Small intestine (tissue), 16 donors: ENCODE data around the gene FUNDC2. TPM values are rescaled to one million over a fixed set of nuclear protein-coding genes. Genes with fewer than 3 reads are reported as not detected.

Source experiments
- DNase-seq, 2 donors: peaks; one replicate each; pipeline versions ENCODE4 v3.0.0 to v3.0.0-alpha.2; 2013
- FAIRE-seq: peaks from 2 replicates; lab custom pipeline; 2012; peaks lifted over from hg19 to GRCh38; lab: Jason Lieb, UNC
- H3K27ac ChIP-seq, 3 donors: one replicate each; pipeline ENCODE4 v1.5.1; 2013; ENCODE audit warnings: low read length in 2 of 3, mild to moderate bottlenecking in 2 of 3, control low read depth in 1 of 3, inconsistent platforms in 1 of 3, low read depth in 1 of 3, moderate library complexity in 1 of 3
- H3K27me3 ChIP-seq, 3 donors: one replicate each; pipeline ENCODE4 v1.6.1; 2013; ENCODE audit warnings: low read length in 3 of 3, inconsistent platforms in 1 of 3; ENCODE audit not compliant: control insufficient read depth in 3 of 3, insufficient read depth in 3 of 3
- H3K36me3 ChIP-seq, 3 donors: one replicate each; pipeline ENCODE4 v1.6.1; 2013; ENCODE audit warnings: low read length in 3 of 3, inconsistent platforms in 1 of 3, low read depth in 1 of 3, mild to moderate bottlenecking in 1 of 3, moderate library complexity in 1 of 3; ENCODE audit not compliant: control insufficient read depth in 3 of 3, insufficient read depth in 2 of 3
- H3K4me1 ChIP-seq, 3 donors: one replicate each; pipeline ENCODE4 v1.6.1; 2013; ENCODE audit warnings: low read length in 2 of 3, inconsistent platforms in 1 of 3, low read depth in 1 of 3, mild to moderate bottlenecking in 1 of 3, moderate library complexity in 1 of 3; ENCODE audit not compliant: control insufficient read depth in 3 of 3, insufficient read depth in 2 of 3
- H3K4me3 ChIP-seq, 3 donors: one replicate each; pipeline ENCODE4 v1.5.1; 2013; ENCODE audit warnings: low read length in 3 of 3, control low read depth in 1 of 3, inconsistent platforms in 1 of 3, low read depth in 1 of 3, mild to moderate bottlenecking in 1 of 3, moderate library complexity in 1 of 3
- H3K9me3 ChIP-seq, 2 donors: one replicate each; pipeline ENCODE4 v1.6.1; 2013; ENCODE audit warnings: low read depth in 1 of 2, low read length in 1 of 2; ENCODE audit not compliant: control insufficient read depth in 2 of 2, insufficient read depth in 1 of 2
- WGBS, 3 donors: extraction: QIAGEN DNeasy Blood & Tissue Kit; methylation state at CpG; one replicate each; pipeline ENCODE4 v1.1.7; 2013; 5-methylcytosine and 5-hydroxymethylcytosine counted together
- long read RNA-seq, 10 donors: transcript quantifications; one replicate each; lab custom pipeline, GENCODE V29; 2026
- polyA plus RNA-seq, 4 donors: library from polyadenylated mRNA; stranded (reverse) in 3 of 4; unstranded in 1 of 4; fragments of 200-250 nt in 3 of 4; fragments of 120-200 nt in 1 of 4; gene quantifications; one replicate each; pipeline versions ENCODE4 v1.2.1 to v1.2.3, GENCODE V29; 2013
- donor health status: healthy with polysubstance abuse.
- donor health status: control.
- donor health status: control.
- donor health status: Bipolar disorder and iron deficiency.
- donor health status: healthy.

The FUNDC2 gene
- polyA plus RNA-seq, result 100 to 1,000 TPM in 1 of 4 donors, 10 to 100 TPM in 3; 77.9 to 129 (median 97.0) TPM
- long read RNA-seq, donor 1, full-length matches to known transcripts, result 52 of 58 reads
- long read RNA-seq, donor 1, partial matches to known transcripts, result 6 of 58 reads
- long read RNA-seq, donor 1, other reads (novel, unspliced or antisense), result 0 of 58 reads
- long read RNA-seq, donor 2, full-length matches to known transcripts, result 13 of 20 reads
- long read RNA-seq, donor 2, partial matches to known transcripts, result 7 of 20 reads
- long read RNA-seq, donor 2, other reads (novel, unspliced or antisense), result 0 of 20 reads
- long read RNA-seq, donor 3, full-length matches to known transcripts, result 24 of 29 reads
- long read RNA-seq, donor 3, partial matches to known transcripts, result 5 of 29 reads
- long read RNA-seq, donor 3, other reads (novel, unspliced or antisense), result 0 of 29 reads
- long read RNA-seq, donor 4, result 0 reads
- long read RNA-seq, donor 5, full-length matches to known transcripts, result 7 of 7 reads
- long read RNA-seq, donor 5, partial matches to known transcripts, result 0 of 7 reads
- long read RNA-seq, donor 5, other reads (novel, unspliced or antisense), result 0 of 7 reads
- long read RNA-seq, donor 6, full-length matches to known transcripts, result 26 of 33 reads
- long read RNA-seq, donor 6, partial matches to known transcripts, result 7 of 33 reads
- long read RNA-seq, donor 6, other reads (novel, unspliced or antisense), result 0 of 33 reads
- long read RNA-seq, donor 7, full-length matches to known transcripts, result 118 of 321 reads
- long read RNA-seq, donor 7, partial matches to known transcripts, result 172 of 321 reads
- long read RNA-seq, donor 7, other reads (novel, unspliced or antisense), result 31 of 321 reads
- long read RNA-seq, donor 8, full-length matches to known transcripts, result 6 of 6 reads
- long read RNA-seq, donor 8, partial matches to known transcripts, result 0 of 6 reads
- long read RNA-seq, donor 8, other reads (novel, unspliced or antisense), result 0 of 6 reads
- long read RNA-seq, donor 9, full-length matches to known transcripts, result 6 of 6 reads
- long read RNA-seq, donor 9, partial matches to known transcripts, result 0 of 6 reads
- long read RNA-seq, donor 9, other reads (novel, unspliced or antisense), result 0 of 6 reads
- long read RNA-seq, donor 10, full-length matches to known transcripts, result 43 of 61 reads
- long read RNA-seq, donor 10, partial matches to known transcripts, result 18 of 61 reads
- long read RNA-seq, donor 10, other reads (novel, unspliced or antisense), result 0 of 61 reads

- DNase-seq (peak; percentile 94), FAIRE-seq (no peak)
- H3K4me3 ChIP-seq, result peak within 1 kb of the TSS; percentile 43 to 55 (median 51)
- WGBS, 3 donors, result 0 to 28% (median 7%) methylated on average over 19 to 82 of the region's 82 CpGs
- no peaks in the 10 kb centered on the region for H3K27me3 ChIP-seq
- H3K27ac ChIP-seq, result peak within 1 kb of the TSS; percentile 82 to 90 (median 88)
- peaks cover 0 to 4% (median 0%) of the 10 kb centered on the region in 3 donors for H3K4me1 ChIP-seq
- no peaks in the 10 kb centered on the region for H3K9me3 ChIP-seq
- no peaks in the 10 kb centered on the region for H3K36me3 ChIP-seq
Observed at GRCh38 chrX:155026727-155027508, at the start of gene FUNDC2. FUNDC2 (plus strand) TSS chrX:155026844; CDS start chrX:155026939, 95 bp downstream.

GRCh38 chrX:154979629-154980028 is 47.0 kb upstream of the FUNDC2 start:
- Histone ChIP-seq H3K4me1 (no peaks in the 10 kb centered on the region), H3K27ac (no peak overlapping the region), H3K9me3 (no peaks in the 10 kb centered on the region), H3K4me3 (no peak overlapping the region), H3K27me3 (no peaks in the 10 kb centered on the region), H3K36me3 (no peaks in the 10 kb centered on the region)
- FAIRE-seq, result no peak
- DNase-seq, result no peak
- WGBS, 3 donors, result 73 to 90% (median 86%) methylated on average over 4 of the region's 4 CpGs

- Histone ChIP-seq H3K4me3 (peak overlapping the region in 2 of 3 donors; percentile 12 to 25), H3K9me3 (no peaks in the 10 kb centered on the region), H3K4me1 (no peaks in the 10 kb centered on the region), H3K27ac (peak overlapping the region in 1 of 3 donors; percentile 49), H3K36me3 (no peaks in the 10 kb centered on the region), H3K27me3 (no peaks in the 10 kb centered on the region)
- 11 to 13% (median 13%) methylated on average over 10 to 11 of the region's 11 CpGs for WGBS, 3 donors
- FAIRE-seq (no peak), DNase-seq (peak; percentile 80 to 81)
Observed at GRCh38 chrX:154980330-154981115, 46.1 kb upstream of the FUNDC2 start.

GRCh38 chrX:154981116-154981411 is 45.6 kb upstream of the FUNDC2 start:
- Histone ChIP-seq H3K27me3 (no peaks in the 10 kb centered on the region), H3K27ac (no peak overlapping the region), H3K9me3 (no peaks in the 10 kb centered on the region), H3K4me3 (peak overlapping the region in 1 of 3 donors; percentile 25), H3K36me3 (no peaks in the 10 kb centered on the region), H3K4me1 (no peaks in the 10 kb centered on the region)
- 9 to 26% (median 22%) methylated on average over 6 of the region's 6 CpGs for WGBS, 3 donors
- DNase-seq (no peak), FAIRE-seq (no peak)

DNA sequence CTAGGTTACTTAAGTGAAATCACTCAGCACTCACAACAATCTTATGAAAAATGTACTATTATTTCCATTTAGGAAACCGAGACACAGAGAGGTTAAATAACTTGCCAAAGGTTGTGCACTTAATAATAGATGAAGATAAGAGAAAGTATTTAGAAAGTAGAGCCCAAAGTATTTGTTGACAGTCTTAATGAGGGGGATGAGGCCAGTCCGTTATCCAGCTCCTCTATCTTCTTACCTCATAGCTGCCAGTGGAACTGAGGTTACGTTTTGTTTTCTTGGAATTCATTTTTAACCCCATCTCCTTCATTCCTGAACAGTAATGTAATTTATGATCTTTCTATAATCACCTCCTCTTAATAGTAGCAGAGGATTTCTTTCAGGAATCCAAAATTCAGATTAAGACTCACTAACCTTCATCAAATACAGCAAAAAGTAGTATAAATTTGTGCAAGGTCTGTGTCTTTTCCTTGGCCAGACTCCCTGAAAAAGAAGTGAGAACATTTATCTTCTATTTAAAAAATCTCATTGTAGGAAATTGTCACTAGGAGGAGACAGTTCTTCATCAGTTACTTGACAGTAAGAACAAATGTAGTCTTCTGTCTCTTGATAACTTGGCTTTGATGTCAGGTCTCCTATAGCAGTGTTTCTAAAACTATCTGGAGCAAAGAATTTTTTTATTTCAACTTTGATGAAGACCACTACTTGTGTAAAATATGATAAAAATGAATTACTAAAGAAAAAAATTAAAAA is 39.6 kb upstream of the FUNDC2 start:
- DNase-seq, result no peak
- no peaks in the 10 kb centered on the region for H3K9me3 ChIP-seq
- H3K36me3 ChIP-seq, result no peaks in the 10 kb centered on the region
- no peaks in the 10 kb centered on the region for H3K4me1 ChIP-seq
- H3K27me3 ChIP-seq, result no peaks in the 10 kb centered on the region
- H3K4me3 ChIP-seq, result no peak overlapping the region
- WGBS, 3 donors, result 40 to 65% (median 50%) methylated on average over 3 of the region's 3 CpGs
- FAIRE-seq, result peak; percentile 5
- H3K27ac ChIP-seq, result no peak overlapping the region

DNA sequence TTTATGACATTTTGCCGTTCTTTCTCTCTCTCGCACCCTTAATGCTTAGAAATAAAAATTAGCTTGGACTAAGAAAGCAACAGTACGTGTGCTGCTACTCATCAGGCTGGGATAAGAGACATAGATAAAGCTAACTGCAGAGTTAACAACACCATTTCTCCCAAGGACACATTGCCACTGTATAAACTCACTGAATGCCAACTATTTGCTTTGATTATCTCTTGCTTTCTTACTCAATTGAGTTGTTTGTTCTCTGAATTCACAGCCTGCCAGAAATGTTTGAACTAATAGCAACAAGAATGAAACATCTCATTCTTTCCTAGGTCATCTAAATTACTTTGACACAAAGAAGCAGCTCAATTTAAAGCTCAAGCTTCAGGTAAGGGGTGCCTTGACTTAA is 38.7 kb upstream of the FUNDC2 start:
- Histone ChIP-seq H3K27ac (no peak overlapping the region), H3K4me1 (no peaks in the 10 kb centered on the region), H3K36me3 (no peaks in the 10 kb centered on the region), H3K27me3 (no peaks in the 10 kb centered on the region), H3K4me3 (no peak overlapping the region), H3K9me3 (no peaks in the 10 kb centered on the region)
- no peak for FAIRE-seq
- no peak for DNase-seq
- 46 to 58% (median 56%) methylated on average over 3 of the region's 3 CpGs for WGBS, 3 donors

DNA sequence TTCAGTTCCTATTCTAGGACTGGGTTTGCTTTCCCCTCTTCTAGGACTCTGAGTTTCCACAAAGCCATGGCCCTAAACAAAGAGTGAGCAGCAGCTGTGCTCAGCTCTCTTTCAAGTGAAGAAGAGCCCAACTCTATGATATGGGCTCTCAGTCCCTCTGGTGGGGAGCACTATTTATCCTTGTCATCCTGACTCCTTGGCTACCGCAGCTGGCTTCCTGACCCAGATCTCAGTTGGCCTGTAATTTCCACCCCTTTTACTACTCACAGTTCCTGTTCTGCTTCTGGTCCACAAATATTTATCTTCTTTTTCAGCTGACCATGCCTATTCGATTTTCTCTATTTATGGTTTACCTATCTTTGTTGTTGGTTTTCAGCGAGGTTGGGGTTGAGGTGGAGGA is 37.9 kb upstream of the FUNDC2 start:
- no peak overlapping the region for H3K27ac ChIP-seq
- WGBS, 3 donors, result 64 to 85% (median 74%) methylated on average over 3 of the region's 3 CpGs
- no peak overlapping the region for H3K4me3 ChIP-seq
- H3K4me1 ChIP-seq, result no peaks in the 10 kb centered on the region
- no peak for DNase-seq
- no peaks in the 10 kb centered on the region for H3K27me3 ChIP-seq
- FAIRE-seq, result no peak
- H3K9me3 ChIP-seq, result no peaks in the 10 kb centered on the region
- H3K36me3 ChIP-seq, result no peaks in the 10 kb centered on the region
